ENCODE measurements around the gene HORMAD2.
A peak's percentile ranks its signal among the peaks of the same experiment; 100 is the strongest.

Gene HORMAD2

DNA sequence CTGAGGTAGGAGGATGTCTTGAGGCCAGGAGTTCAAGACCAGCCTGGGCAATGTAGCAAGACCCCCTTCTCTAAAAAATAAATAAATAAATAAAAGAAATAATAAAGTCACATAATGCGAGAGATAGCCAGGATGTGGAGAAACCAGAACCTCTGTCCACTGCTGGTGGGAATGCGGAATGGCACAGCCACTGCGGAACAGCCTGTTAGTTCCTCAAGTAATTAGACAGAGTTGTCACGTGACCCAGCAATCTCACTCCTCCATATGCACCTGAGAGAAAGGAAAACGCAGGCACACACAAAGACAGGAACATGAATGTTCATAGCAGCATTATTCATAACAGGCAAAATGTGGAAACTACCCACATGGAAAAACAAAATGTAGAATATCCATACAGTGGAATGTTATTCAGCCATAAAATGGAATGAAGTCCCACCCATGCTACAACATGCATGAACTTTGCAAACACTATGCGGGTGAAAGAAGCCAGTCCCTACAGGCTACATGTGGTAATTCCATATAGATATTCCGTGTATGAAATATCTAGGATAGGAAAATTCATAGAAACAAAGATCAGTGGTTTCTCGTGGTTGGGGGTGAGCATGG is 138.9 kb downstream of the HORMAD2 start:
- no peak for TF ChIP-seq EGR1 (IDR thresholded peaks at IDR 0.05)
- TF ChIP-seq, protein P1, sequence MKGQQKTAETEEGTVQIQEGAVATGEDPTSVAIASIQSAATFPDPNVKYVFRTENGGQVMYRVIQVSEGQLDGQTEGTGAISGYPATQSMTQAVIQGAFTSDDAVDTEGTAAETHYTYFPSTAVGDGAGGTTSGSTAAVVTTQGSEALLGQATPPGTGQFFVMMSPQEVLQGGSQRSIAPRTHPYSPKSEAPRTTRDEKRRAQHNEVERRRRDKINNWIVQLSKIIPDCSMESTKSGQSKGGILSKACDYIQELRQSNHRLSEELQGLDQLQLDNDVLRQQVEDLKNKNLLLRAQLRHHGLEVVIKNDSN (IDR thresholded peaks at IDR 0.05) = peak; percentile 64

DNA sequence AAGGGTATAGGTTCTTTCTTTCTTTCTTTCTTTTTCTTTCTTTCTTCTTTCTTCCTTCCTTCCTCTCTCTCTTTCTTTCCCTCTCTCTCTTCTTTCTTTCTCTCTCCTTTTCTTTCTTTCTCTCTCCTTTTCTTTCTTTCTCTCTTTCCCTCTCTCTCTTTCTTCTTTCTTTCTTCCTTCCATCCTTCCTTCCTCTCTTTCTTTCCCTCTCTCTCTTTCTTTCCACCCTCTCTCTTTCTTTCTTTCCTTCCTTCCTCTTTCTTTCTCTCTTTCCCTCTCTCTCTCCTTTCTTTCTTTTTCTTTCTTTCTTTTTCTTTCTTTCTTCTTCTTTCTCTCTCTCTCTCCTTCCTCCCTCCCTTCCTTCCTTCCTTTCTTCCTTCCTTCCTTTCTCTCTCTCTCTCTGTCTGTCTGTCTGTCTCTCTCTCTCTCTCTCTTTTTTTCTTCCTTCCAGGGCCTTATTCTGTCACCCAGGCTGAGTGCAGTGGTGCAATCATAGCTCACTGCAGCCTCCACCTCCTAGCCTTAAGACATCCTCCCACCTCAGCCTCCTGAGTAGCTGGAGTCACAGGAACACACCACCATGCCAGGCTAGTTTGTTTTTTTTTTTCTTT is 139.5 kb downstream of the HORMAD2 start:
- TF ChIP-seq TEAD4 (IDR thresholded peaks at IDR 0.05) (no peak), EP300 (IDR thresholded peaks at IDR 0.05; ENCODE audit: borderline replicate concordance) (no peak), RAD21 (IDR thresholded peaks at IDR 0.05; ENCODE audit: low read depth) (no peak), TAF1 (IDR thresholded peaks at IDR 0.05; ENCODE audit: low read depth) (no peak), YY1 (IDR thresholded peaks at IDR 0.05; ENCODE audit: low read depth) (no peak), CEBPB (IDR thresholded peaks at IDR 0.05) (no peak), CREB1 (IDR thresholded peaks at IDR 0.05; ENCODE audit: low read depth) (no peak), EGR1 (IDR thresholded peaks at IDR 0.05) (no peak), FOXM1 (IDR thresholded peaks at IDR 0.05; ENCODE audit: borderline replicate concordance, low read depth) (no peak), TCF12 (IDR thresholded peaks at IDR 0.05; ENCODE audit: low read depth) (no peak), NFIC (IDR thresholded peaks at IDR 0.05) (no peak), ZBTB7A (IDR thresholded peaks at IDR 0.05; ENCODE audit: low read depth) (no peak)
- TF ChIP-seq, protein P2, sequence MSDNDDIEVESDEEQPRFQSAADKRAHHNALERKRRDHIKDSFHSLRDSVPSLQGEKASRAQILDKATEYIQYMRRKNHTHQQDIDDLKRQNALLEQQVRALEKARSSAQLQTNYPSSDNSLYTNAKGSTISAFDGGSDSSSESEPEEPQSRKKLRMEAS (IDR thresholded peaks at IDR 0.05) = no peak
- TF ChIP-seq, protein P1 (IDR thresholded peaks at IDR 0.05) = no peak
- TF ChIP-seq, protein P3, sequence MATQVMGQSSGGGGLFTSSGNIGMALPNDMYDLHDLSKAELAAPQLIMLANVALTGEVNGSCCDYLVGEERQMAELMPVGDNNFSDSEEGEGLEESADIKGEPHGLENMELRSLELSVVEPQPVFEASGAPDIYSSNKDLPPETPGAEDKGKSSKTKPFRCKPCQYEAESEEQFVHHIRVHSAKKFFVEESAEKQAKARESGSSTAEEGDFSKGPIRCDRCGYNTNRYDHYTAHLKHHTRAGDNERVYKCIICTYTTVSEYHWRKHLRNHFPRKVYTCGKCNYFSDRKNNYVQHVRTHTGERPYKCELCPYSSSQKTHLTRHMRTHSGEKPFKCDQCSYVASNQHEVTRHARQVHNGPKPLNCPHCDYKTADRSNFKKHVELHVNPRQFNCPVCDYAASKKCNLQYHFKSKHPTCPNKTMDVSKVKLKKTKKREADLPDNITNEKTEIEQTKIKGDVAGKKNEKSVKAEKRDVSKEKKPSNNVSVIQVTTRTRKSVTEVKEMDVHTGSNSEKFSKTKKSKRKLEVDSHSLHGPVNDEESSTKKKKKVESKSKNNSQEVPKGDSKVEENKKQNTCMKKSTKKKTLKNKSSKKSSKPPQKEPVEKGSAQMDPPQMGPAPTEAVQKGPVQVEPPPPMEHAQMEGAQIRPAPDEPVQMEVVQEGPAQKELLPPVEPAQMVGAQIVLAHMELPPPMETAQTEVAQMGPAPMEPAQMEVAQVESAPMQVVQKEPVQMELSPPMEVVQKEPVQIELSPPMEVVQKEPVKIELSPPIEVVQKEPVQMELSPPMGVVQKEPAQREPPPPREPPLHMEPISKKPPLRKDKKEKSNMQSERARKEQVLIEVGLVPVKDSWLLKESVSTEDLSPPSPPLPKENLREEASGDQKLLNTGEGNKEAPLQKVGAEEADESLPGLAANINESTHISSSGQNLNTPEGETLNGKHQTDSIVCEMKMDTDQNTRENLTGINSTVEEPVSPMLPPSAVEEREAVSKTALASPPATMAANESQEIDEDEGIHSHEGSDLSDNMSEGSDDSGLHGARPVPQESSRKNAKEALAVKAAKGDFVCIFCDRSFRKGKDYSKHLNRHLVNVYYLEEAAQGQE (IDR thresholded peaks at IDR 0.05; ENCODE audit: low read depth) = no peak

DNA sequence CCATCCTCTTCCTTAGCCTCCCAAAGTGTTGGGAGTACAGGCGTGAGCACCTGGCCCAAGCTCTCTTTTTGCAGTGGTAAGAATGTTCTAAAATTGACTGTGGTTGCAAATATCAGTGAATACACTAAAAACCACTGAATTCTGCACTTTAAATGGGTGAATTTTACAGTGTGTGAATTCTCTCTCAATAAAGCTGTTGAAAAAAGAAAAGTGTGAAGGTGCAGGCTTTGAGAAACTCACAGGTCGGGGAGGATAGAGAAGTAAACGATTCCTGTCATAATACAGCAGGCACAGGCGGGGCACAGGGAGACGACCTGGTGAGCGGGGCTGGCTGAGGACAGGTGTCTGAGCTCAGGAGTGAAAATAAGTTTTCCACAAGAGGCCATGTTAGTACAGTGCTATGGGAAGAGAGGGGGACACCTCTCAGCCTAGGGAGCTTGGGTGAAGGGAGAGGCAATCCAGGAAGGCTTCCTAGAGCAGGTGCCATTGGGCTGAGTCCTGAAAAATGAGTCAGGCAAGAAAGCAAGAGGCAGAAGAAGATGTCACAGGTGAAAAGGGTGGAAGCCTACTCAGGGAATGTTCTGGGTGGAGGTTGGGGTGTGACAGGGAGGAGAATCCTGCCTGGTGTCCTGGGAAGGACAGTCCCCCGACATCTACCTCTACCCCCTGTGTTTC is 140.2 kb downstream of the HORMAD2 start:
- TF ChIP-seq FOXM1 (IDR thresholded peaks at IDR 0.05; ENCODE audit: borderline replicate concordance, low read depth) = no peak
- TF ChIP-seq TCF12 (IDR thresholded peaks at IDR 0.05; ENCODE audit: low read depth) = no peak
- TF ChIP-seq, protein P1 (IDR thresholded peaks at IDR 0.05) = no peak
- TF ChIP-seq TEAD4 (IDR thresholded peaks at IDR 0.05) = no peak
- TF ChIP-seq YY1 (IDR thresholded peaks at IDR 0.05; ENCODE audit: low read depth) = no peak
- no peak for TF ChIP-seq EP300 (IDR thresholded peaks at IDR 0.05; ENCODE audit: borderline replicate concordance)
- no peak for TF ChIP-seq TAF1 (IDR thresholded peaks at IDR 0.05; ENCODE audit: low read depth)

DNA sequence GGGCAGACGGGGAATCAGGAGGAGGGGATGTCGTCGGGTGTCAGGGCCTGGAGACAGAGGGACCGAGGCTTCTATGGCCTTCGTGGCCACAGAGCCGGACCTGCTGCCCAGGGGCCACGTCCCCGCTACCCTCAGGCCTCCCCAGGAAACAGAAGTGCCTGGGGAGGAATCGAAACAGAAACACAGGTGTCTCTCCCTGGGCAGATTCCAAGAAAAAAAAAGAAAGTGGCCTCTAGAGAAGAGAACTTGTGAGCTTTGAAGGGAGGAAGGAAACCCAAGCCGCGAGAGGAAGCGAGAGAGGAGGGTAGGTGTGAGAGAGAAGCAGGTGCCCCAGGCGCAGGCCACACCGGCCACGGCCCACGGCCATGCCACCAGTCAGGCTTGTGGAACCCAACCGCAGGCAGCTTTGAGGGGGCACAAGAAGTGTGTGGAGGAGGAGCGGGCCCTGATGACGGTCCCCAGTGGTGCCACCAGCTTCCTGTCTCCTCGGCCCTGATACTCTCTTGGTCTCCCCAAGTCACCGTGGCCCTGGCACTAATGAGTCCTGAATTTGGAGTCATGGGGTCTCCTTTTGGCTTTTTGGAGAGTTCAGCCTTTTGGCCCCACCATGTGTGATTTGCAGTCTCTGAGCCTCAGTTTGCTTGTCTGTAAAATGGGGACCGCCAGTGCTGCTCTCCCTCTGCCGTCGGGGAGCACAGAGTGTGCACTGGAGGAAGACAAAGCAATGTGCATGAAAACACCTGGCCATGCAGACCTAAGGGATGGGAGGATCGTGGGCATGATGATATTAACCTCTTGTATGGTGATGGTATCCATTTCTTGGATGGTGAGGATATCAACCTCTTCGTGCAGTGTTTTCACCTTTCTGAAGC is 141.1 kb downstream of the HORMAD2 start:
- TF ChIP-seq NFIC (IDR thresholded peaks at IDR 0.05) = no peak
- TF ChIP-seq, protein P1 (IDR thresholded peaks at IDR 0.05) = no peak
- TF ChIP-seq ZBTB7A (IDR thresholded peaks at IDR 0.05; ENCODE audit: low read depth) = no peak
- TF ChIP-seq TAF1 (IDR thresholded peaks at IDR 0.05; ENCODE audit: low read depth) = no peak
- no peak for TF ChIP-seq TEAD4 (IDR thresholded peaks at IDR 0.05)
- TF ChIP-seq EGR1 (IDR thresholded peaks at IDR 0.05) = no peak
- no peak for TF ChIP-seq RAD21 (IDR thresholded peaks at IDR 0.05; ENCODE audit: low read depth)

DNA sequence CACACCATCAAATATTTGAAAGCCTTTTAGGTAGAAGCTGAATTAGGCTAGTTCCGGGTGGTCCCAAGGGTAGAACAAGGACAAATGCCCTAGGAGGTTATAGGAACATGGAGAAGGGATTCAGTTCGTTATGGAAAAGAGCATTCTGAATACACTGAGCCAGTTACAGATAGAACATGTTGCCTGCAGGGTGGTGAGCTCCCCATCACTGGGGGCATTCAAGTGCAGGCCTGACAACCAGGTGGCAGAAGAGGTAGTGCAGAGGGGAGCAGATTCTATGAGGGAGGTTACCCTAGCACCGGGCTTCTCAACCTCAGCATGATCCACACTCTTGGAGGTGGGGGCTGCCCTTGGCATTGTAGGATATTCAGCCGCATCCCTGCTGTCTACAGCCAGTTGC is 142.1 kb downstream of the HORMAD2 start:
- TF ChIP-seq, protein P1 (IDR thresholded peaks at IDR 0.05) = no peak
- no peak for TF ChIP-seq CEBPB (IDR thresholded peaks at IDR 0.05)
- no peak for TF ChIP-seq RAD21 (IDR thresholded peaks at IDR 0.05; ENCODE audit: low read depth)
- no peak for TF ChIP-seq TCF12 (IDR thresholded peaks at IDR 0.05; ENCODE audit: low read depth)
- TF ChIP-seq, protein P2 (IDR thresholded peaks at IDR 0.05) = no peak
- TF ChIP-seq EP300 (IDR thresholded peaks at IDR 0.05; ENCODE audit: borderline replicate concordance) = no peak
- no peak for TF ChIP-seq NFIC (IDR thresholded peaks at IDR 0.05)
- no peak for TF ChIP-seq CREB1 (IDR thresholded peaks at IDR 0.05; ENCODE audit: low read depth)
- TF ChIP-seq ZBTB7A (IDR thresholded peaks at IDR 0.05; ENCODE audit: low read depth) = no peak
- TF ChIP-seq, protein P3 (IDR thresholded peaks at IDR 0.05; ENCODE audit: low read depth) = no peak
- no peak for TF ChIP-seq FOXM1 (IDR thresholded peaks at IDR 0.05; ENCODE audit: borderline replicate concordance, low read depth)
- no peak for TF ChIP-seq TEAD4 (IDR thresholded peaks at IDR 0.05)
- TF ChIP-seq EGR1 (IDR thresholded peaks at IDR 0.05) = no peak
